ENCODE measurements around the gene CD2AP. TPM values are rescaled to one million over a fixed set of nuclear protein-coding genes. Genes with fewer than 3 reads are reported as not detected.

The CD2AP gene
- total and polyA plus RNA-seq, 9 donors = 6.9 to 40.7 (median 15.5) TPM

DNA sequence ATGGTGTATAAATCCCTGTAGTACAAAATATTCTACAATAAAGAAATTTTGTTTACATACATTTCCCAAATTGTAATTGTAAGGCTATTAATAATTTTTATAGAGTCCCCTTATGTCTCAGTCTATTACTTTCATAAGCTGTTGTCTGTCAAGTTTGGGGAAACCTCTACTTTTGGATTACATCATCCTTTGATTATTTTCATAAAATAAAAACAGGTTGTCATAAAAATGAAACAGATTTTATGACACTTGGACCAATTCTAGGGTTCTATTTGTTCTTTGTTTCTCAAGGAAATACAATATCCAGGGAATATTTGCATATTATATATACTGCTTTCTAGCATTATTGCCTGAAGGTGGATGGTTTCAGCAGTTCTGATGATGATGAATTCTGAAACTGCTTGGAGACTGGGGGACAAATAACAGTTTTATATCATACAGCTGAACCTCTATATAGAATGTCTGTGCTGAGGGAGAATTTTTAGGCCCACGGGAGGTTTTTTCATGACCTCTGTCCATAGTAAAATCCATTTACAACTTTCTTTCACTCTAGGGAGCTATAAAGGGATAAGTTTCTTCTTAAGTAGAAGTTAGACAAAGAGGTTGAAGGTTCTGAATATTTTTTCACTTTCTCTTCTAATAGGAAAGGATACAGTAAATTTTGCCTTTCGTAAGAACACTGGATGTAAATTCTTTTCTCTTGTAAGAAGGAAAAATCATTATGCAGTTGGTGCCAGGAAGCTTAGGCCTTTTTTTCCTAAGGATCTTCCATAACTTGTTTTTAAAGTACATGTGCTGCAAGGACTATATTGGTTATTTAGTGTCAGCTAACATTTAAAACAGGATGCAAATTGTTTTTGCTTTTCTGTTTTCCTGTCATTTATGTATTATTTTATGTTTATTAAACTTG lies 58.0 kb downstream of the CD2AP start:
- no peak for TF ChIP-seq EP300 (IDR thresholded peaks at IDR 0.05)
- TF ChIP-seq, protein P1, sequence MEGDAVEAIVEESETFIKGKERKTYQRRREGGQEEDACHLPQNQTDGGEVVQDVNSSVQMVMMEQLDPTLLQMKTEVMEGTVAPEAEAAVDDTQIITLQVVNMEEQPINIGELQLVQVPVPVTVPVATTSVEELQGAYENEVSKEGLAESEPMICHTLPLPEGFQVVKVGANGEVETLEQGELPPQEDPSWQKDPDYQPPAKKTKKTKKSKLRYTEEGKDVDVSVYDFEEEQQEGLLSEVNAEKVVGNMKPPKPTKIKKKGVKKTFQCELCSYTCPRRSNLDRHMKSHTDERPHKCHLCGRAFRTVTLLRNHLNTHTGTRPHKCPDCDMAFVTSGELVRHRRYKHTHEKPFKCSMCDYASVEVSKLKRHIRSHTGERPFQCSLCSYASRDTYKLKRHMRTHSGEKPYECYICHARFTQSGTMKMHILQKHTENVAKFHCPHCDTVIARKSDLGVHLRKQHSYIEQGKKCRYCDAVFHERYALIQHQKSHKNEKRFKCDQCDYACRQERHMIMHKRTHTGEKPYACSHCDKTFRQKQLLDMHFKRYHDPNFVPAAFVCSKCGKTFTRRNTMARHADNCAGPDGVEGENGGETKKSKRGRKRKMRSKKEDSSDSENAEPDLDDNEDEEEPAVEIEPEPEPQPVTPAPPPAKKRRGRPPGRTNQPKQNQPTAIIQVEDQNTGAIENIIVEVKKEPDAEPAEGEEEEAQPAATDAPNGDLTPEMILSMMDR (IDR thresholded peaks at IDR 0.05) = no peak
- no peak for TF ChIP-seq POLR2A (IDR thresholded peaks at IDR 0.05)
- Histone ChIP-seq H3K27ac (no peak overlapping the region), H3K4me1 (ENCODE audit: insufficient read depth) (no peaks in the 10 kb centered on the region), H3K27me3 (no peaks in the 10 kb centered on the region), H3K4me3 (no peak overlapping the region), H3K36me3 (no peaks in the 10 kb centered on the region), H3K9me3 (no peaks in the 10 kb centered on the region)
- intact Hi-C loops (cut with DNase I) = no loop called here
- DNase-seq = no peak
- 37 to 49% (median 39%) methylated on average over 2 of the region's 2 CpGs for WGBS, 3 donors

DNA sequence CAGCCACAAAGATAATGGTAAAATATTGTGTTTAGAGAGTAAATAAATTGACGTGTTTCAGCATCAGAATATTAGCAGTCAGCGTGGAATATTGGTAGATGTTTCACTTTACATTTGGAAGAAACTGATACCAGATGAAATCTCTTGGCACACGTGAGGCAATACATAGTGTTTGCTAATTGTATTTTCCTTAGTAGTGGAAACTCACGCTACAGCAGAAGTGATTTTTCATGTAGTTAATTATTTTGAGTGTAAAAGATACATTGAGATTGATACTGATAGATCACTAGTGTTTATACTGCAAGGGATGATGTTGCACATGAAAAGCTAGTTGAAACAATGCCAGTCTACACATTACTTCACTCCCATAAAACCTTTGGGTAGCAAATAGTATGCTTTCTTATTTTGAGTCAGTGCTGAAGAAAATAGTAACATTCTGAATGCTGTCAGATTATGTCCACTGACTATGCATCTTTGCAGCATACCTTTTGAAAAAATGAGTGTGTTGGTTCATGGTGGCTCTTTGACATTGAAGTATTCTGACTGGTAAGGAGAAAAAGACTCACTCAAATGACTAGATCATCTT lies 59.3 kb downstream of the CD2AP start:
- H3K4me1 ChIP-seq (ENCODE audit: insufficient read depth) = no peaks in the 10 kb centered on the region
- H3K4me3 ChIP-seq = no peak overlapping the region
- no peak overlapping the region for H3K27ac ChIP-seq
- no peak for DNase-seq
- 95 to 98% (median 96%) methylated on average over 4 of the region's 4 CpGs for WGBS, 3 donors
- TF ChIP-seq EP300 (IDR thresholded peaks at IDR 0.05) (no peak), POLR2A (IDR thresholded peaks at IDR 0.05) (no peak)
- TF ChIP-seq, protein P1 (IDR thresholded peaks at IDR 0.05) = no peak
- no peaks in the 10 kb centered on the region for H3K36me3 ChIP-seq
- no peaks in the 10 kb centered on the region for H3K9me3 ChIP-seq
- intact Hi-C loops (cut with DNase I) = no loop called here
- no peaks in the 10 kb centered on the region for H3K27me3 ChIP-seq

DNA sequence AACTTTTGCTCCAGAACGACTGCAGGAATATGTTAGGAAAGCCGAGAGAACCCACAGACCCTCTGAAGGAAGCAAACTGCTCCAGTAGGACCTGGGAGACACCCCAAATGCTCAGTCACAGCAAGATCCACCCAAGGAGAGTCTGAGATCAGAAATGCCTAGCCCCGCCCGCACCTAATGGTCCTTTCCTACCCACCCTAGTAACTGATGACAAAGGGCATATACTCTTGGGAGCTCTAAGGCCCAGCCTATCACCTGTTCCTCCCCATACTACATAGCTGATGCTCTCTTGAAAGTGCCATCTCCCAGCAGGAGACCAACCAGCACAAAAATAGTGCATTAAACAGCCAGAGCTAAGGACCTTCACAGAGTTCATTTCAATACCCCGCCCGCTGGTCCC lies 67.6 kb downstream of the CD2AP start:
- H3K36me3 ChIP-seq = no peaks in the 10 kb centered on the region
- TF ChIP-seq EP300 (IDR thresholded peaks at IDR 0.05) = no peak
- TF ChIP-seq POLR2A (IDR thresholded peaks at IDR 0.05) = no peak
- TF ChIP-seq, protein P1 (IDR thresholded peaks at IDR 0.05) = no peak
- no peaks in the 10 kb centered on the region for H3K9me3 ChIP-seq
- H3K27me3 ChIP-seq = no peaks in the 10 kb centered on the region
- intact Hi-C loops (cut with DNase I) = no loop called here
- no peaks in the 10 kb centered on the region for H3K4me1 ChIP-seq (ENCODE audit: insufficient read depth)
- 95 to 98% (median 97%) methylated on average over 6 of the region's 6 CpGs for WGBS, 3 donors
- DNase-seq = no peak
- no peak overlapping the region for H3K27ac ChIP-seq
- H3K4me3 ChIP-seq = no peak overlapping the region

- no peak for DNase-seq
- H3K27me3 ChIP-seq = no peaks in the 10 kb centered on the region
- intact Hi-C loops (cut with DNase I) = no loop called here
- H3K4me1 ChIP-seq (ENCODE audit: insufficient read depth) = no peaks in the 10 kb centered on the region
- H3K27ac ChIP-seq = no peak overlapping the region
- TF ChIP-seq, protein P1 (IDR thresholded peaks at IDR 0.05) = no peak
- TF ChIP-seq EP300 (IDR thresholded peaks at IDR 0.05) = no peak
- TF ChIP-seq POLR2A (IDR thresholded peaks at IDR 0.05) = no peak
- 89 to 92% (median 91%) methylated on average over 4 of the region's 4 CpGs for WGBS, 3 donors
- no peak overlapping the region for H3K4me3 ChIP-seq
- no peaks in the 10 kb centered on the region for H3K9me3 ChIP-seq
- no peaks in the 10 kb centered on the region for H3K36me3 ChIP-seq
These were observed 74.1 kb downstream of the CD2AP start for GRCh38 chr6:47551670-47552069.
